Heart right ventricle (tissue), 16 donors: Measurements from ENCODE around the gene PRPSAP1. TPM values are rescaled to one million over a fixed set of nuclear protein-coding genes. Genes with fewer than 3 reads are reported as not detected.

Experiments
- ATAC-seq, 8 donors: fragments of 200-7000 bp; cut with Tn5 transposase; one replicate each; pipeline ENCODE4 v1.9.1; 2020; ENCODE audit warnings: mild to moderate bottlenecking in 8 of 8, moderate library complexity in 8 of 8, moderate number of reproducible peaks in 1 of 8
- DNase-seq, 2 donors: peaks; one replicate each; pipeline ENCODE4 v3.0.0-alpha.2; 2020
- H3K27ac ChIP-seq, 10 donors: fragments of 200-600 bp; sonication (generic) in 2 of 10; one replicate each; pipeline versions ENCODE4 v1.5.0 to v1.8.0; 2020 to 2022; ENCODE audit warnings: mild to moderate bottlenecking in 3 of 10
- H3K27me3 ChIP-seq, 7 donors: fragments of 200-600 bp; one replicate each; pipeline ENCODE4 v1.8.0; 2021 to 2022; ENCODE audit warnings: mild to moderate bottlenecking in 2 of 7
- H3K36me3 ChIP-seq, 9 donors: fragments of 200-600 bp; sonication (generic) in 1 of 9; one replicate each; pipeline versions ENCODE4 v1.5.0 to v1.8.0; 2020 to 2022; ENCODE audit warnings: mild to moderate bottlenecking in 2 of 9
- H3K4me1 ChIP-seq, 9 donors: fragments of 200-600 bp; sonication (generic) in 1 of 9; one replicate each; pipeline versions ENCODE4 v1.5.0 to v1.8.0; 2020 to 2022; ENCODE audit warnings: mild to moderate bottlenecking in 4 of 9
- H3K4me3 ChIP-seq, 10 donors: fragments of 200-600 bp; sonication (generic) in 2 of 10; one replicate each; pipeline versions ENCODE4 v1.5.0 to v1.8.0; 2020 to 2022; ENCODE audit warnings: mild to moderate bottlenecking in 7 of 10, moderate library complexity in 2 of 10
- H3K9me3 ChIP-seq, 11 donors: fragments of 200-600 bp in 10 of 11; sonication (generic) in 2 of 11; one replicate each; pipeline versions ENCODE4 v1.5.0 to v1.8.0; 2013 to 2022; ENCODE audit warnings: mild to moderate bottlenecking in 2 of 11, control low read depth in 1 of 11, moderate library complexity in 1 of 11
- CTCF ChIP-seq, 9 donors: fragments of 200-600 bp; sonication (generic) in 2 of 9; IDR thresholded peaks; one replicate each; pipeline versions ENCODE4 v1.5.0 to v1.8.0; 2021 to 2022; ENCODE audit warnings: antibody characterized with exemption in 9 of 9, mild to moderate bottlenecking in 5 of 9, moderate library complexity in 1 of 9
- WGBS, 2 donors: extraction: QIAGEN DNeasy Blood & Tissue Kit; methylation state at CpG; one replicate each; pipeline ENCODE4 v1.1.7; 2013; ENCODE audit warnings: inconsistent platforms in 1 of 2; 5-methylcytosine and 5-hydroxymethylcytosine counted together
- intact Hi-C, 10 donors: fragments of 100-400 bp; cut with DNase I; formaldehyde crosslinking; loops; one replicate each; pipeline versions ENCODE4 v1.11.1 to v1.14.2; 2022
- polyA plus RNA-seq, 2 donors: library from polyadenylated mRNA; stranded (reverse); fragments of 200-250 nt; gene quantifications; one replicate each; pipeline ENCODE4 v1.2.3, GENCODE V29; 2013
- total RNA-seq, 10 donors: library from RNA; stranded (reverse); fragmentation: NEBNext Ultra II Directional in 3 of 10; extraction: Animal tissue kit (Norgen Biotek cat#: 25700) in 3 of 10; gene quantifications; one replicate each; pipeline versions ENCODE4 v1.2.1 to v1.2.4, GENCODE V29; 2021 to 2023
- donor health status: Arrhythmogenic right ventricular cardiomyopathy.
- donor health status: ischemic (EF 13 %, LVEDD 7.1; RV severe dilation, severe dysfunction).
- donor health status: healthy with polysubstance abuse.
- donor health status: DM: no; HTN: yes; CAD: no.
- donor health status: DM: no; HTN: no; CAD: no.
- donor health status: ischemic (EF 25% LVEDD 6.9; RV normal size, moderate dysfunction).
- donor health status: ischemic (EF 25% LVEDD 5.7; RV mildly dilated, moderate dysfunction).
- donor health status: healthy.
- donor health status: DM: yes; HTN: yes; CAD: no.
- donor health status: Ischemic cardiomyopathy.
- donor health status: ischemic (EF 35%, LVEDD 5.7; RV mildly dilated, moderate dysfunction).
- donor health status: nonischemic (EF 11% LVEDD 7.7; RV severe dilation, severe dysfunction).
- donor health status: DM: yes; HTN: yes; CAD: no.
- donor health status: PGD.
- donor health status: ischemic (EF 29% LVEDD 5.4; RV normal size, mild dysfunction).
- donor health status: nonischemic (EF 23%, LVEDD 6.1; RV moderate dilation, normal function).

The PRPSAP1 gene
- total and polyA plus RNA-seq, 12 donors: 26.4 to 43.7 (median 33.7) TPM

- intact Hi-C loops: no loop called here
- no peak overlapping the region for H3K27ac ChIP-seq
- H3K36me3 ChIP-seq: peaks cover 0 to 34% (median 2%) of the 10 kb centered on the region in 9 donors
- no peak overlapping the region for H3K4me3 ChIP-seq
- ATAC-seq (no peak), DNase-seq (no peak)
- no peak for TF ChIP-seq CTCF (IDR thresholded peaks at IDR 0.05)
- WGBS, 2 donors: 95% methylated on average over 6 of the region's 6 CpGs
- H3K9me3 ChIP-seq: no peaks in the 10 kb centered on the region
- H3K4me1 ChIP-seq: peaks cover 0 to 15% (median 6%) of the 10 kb centered on the region in 9 donors
- H3K27me3 ChIP-seq: no peaks in the 10 kb centered on the region
Measured at GRCh38 chr17:76337413-76337777, 16.3 kb downstream of the PRPSAP1 start.

- no peaks in the 10 kb centered on the region for H3K27me3 ChIP-seq
- peaks cover 0 to 15% (median 6%) of the 10 kb centered on the region in 9 donors for H3K4me1 ChIP-seq
- TF ChIP-seq CTCF (IDR thresholded peaks at IDR 0.05): no peak
- intact Hi-C loops: no loop called here
- no peaks in the 10 kb centered on the region for H3K9me3 ChIP-seq
- H3K4me3 ChIP-seq: no peak overlapping the region
- no peak overlapping the region for H3K27ac ChIP-seq
- H3K36me3 ChIP-seq: peaks cover 0 to 33% (median 1%) of the 10 kb centered on the region in 9 donors
- WGBS, 2 donors: 81 to 88% methylated on average over 7 of the region's 7 CpGs
- DNase-seq: no peak
- ATAC-seq: no peak
Measured at GRCh38 chr17:76336756-76337412, 16.8 kb downstream of the PRPSAP1 start.

GRCh38 chr17:76335716-76336381 is 17.9 kb downstream of the PRPSAP1 start:
- H3K27me3 ChIP-seq: no peaks in the 10 kb centered on the region
- peaks cover 0 to 15% (median 6%) of the 10 kb centered on the region in 9 donors for H3K4me1 ChIP-seq
- H3K36me3 ChIP-seq: peaks cover 0 to 33% (median 7%) of the 10 kb centered on the region in 9 donors
- DNase-seq (no peak), ATAC-seq (no peak)
- WGBS, 2 donors: 98% methylated on average over 9 of the region's 9 CpGs
- no peak for TF ChIP-seq CTCF (IDR thresholded peaks at IDR 0.05)
- no peak overlapping the region for H3K27ac ChIP-seq
- H3K9me3 ChIP-seq: no peaks in the 10 kb centered on the region
- intact Hi-C loops: no loop called here
- H3K4me3 ChIP-seq: no peak overlapping the region

GRCh38 chr17:76333673-76334505 is 19.8 kb downstream of the PRPSAP1 start:
- no peak overlapping the region for H3K4me3 ChIP-seq
- DNase-seq (no peak), ATAC-seq (no peak)
- no peak for TF ChIP-seq CTCF (IDR thresholded peaks at IDR 0.05)
- intact Hi-C loops: no loop called here
- no peaks in the 10 kb centered on the region for H3K9me3 ChIP-seq
- H3K27ac ChIP-seq: no peak overlapping the region
- H3K36me3 ChIP-seq: peaks cover 0 to 46% (median 17%) of the 10 kb centered on the region in 9 donors
- H3K27me3 ChIP-seq: no peaks in the 10 kb centered on the region
- H3K4me1 ChIP-seq: peaks cover 0 to 15% (median 6%) of the 10 kb centered on the region in 9 donors
- 76 to 79% methylated on average over 11 of the region's 11 CpGs for WGBS, 2 donors
